ENCODE measurements around the gene CCDC88B. TPM values are rescaled to one million over a fixed set of nuclear protein-coding genes. Genes with fewer than 3 reads are reported as not detected.

The CCDC88B gene
- total and polyA plus RNA-seq, 9 of the 15 experiments (the other 6 are each of a cell fraction or from before 2014, with no cell fraction given) = 0.13 to 18.1 (median 7.9) TPM

- Histone ChIP-seq H3K9ac (ENCODE audit: insufficient read depth in 1 of 2, low read depth in 2 of 2, low read length in 2 of 2) (peak overlapping the region; percentile 92 to 94), H2AFZ (ENCODE audit: low read depth, low read length) (peak overlapping the region; percentile 92), H3K4me3 (peak overlapping the region; percentile 94), H3K9me1 (ENCODE audit: control insufficient read depth, insufficient read depth, low read length) (no peaks in the 10 kb centered on the region), H3K79me2 (ENCODE audit: control insufficient read depth, insufficient read depth, low read length) (peaks cover 41% of the 10 kb centered on the region), H3K4me1 (replicated peaks in 1 of 2; ENCODE audit: control insufficient read depth in 2 of 2, insufficient read depth in 2 of 2, low read length in 2 of 2) (peaks cover 8 to 63% of the 10 kb centered on the region in 2 experiments; a peak in 4 of 5 replicates), H3K27ac (ENCODE audit: extremely low read depth, low read depth, low read length) (peak overlapping the region; percentile 99), H4K20me1 (replicated peaks; ENCODE audit: control insufficient read depth, insufficient read depth, low read length) (no peaks in the 10 kb centered on the region; the same call in 1 of the 2 replicates), H3K9me3 (replicated peaks; ENCODE audit: control insufficient read depth, insufficient read depth, low read depth, low read length) (no peaks in the 10 kb centered on the region), H3K4me2 (ENCODE audit: insufficient read depth, low read length) (peak overlapping the region; percentile 95), H3K27me3 (ENCODE audit: control insufficient read depth in 2 of 2, insufficient read depth in 2 of 2, low read length in 2 of 2) (no peaks in the 10 kb centered on the region), H3K36me3 (ENCODE audit: control insufficient read depth, insufficient read depth, low read length) (peaks cover 66% of the 10 kb centered on the region)
- WGBS (ENCODE audit: insufficient coverage, low coverage, missing lambda C conversion rate) = 1% methylated on average over 28 of the region's 32 CpGs
- ATAC-seq (peak; percentile 41), FAIRE-seq (peak; percentile 42), DNase-seq (ENCODE audit: extremely low read depth in 1 of 4, low spot score in 3 of 4) (peak; percentile 42 to 71 (median 60))
- ChIA-PET CTCF (ENCODE audit: low intra/inter-chr PET ratio) (interaction anchor here (1.1 to 2.7 kb wide), 4 partner anchors 15 to 337 kb away, joined by 3 to 19 read pairs (median 6); no protein-coding TSS in a partner anchor), POLR2A (interaction anchor here (0.8 to 2.6 kb wide), 15 partner anchors 8 to 131 kb away, joined by 3 to 12 read pairs (median 6); partner anchors contain the start of genes CCDC88B and STIP1)
- TSS peak; percentile 99 for BruUV-seq (replicated peaks)
- intact Hi-C loops (cut with micrococcal nuclease) = loop anchor here (1.0 kb wide), 2 partner anchors 15 to 39 kb away; no protein-coding TSS in a partner anchor
- in situ Hi-C loops (cut with MboI) = no loop called here
- TF ChIP-seq GATAD2A (IDR thresholded peaks at IDR 0.05) (0 out of 2 replicates have a peak, but pooled peaks have one; percentile 41), GTF2A2 (tag; IDR thresholded peaks at IDR 0.05) (no peak), USF2 (CRISPR knock-in tag; IDR thresholded peaks at IDR 0.05) (no peak), CHD2 (IDR thresholded peaks at IDR 0.05; ENCODE audit: low read depth, low read length) (no peak), NFIC (IDR thresholded peaks at IDR 0.05) (peak; percentile 91), REST (IDR thresholded peaks at IDR 0.05; ENCODE audit: borderline replicate concordance) (peak; percentile 43; the same call in 1 of the 2 replicates), REST (CRISPR knock-in tag; IDR thresholded peaks at IDR 0.05; ENCODE audit: low read depth) (no peak), ID3 (CRISPR knock-in tag; IDR thresholded peaks at IDR 0.05) (no peak), ID3 (tag; IDR thresholded peaks at IDR 0.05) (0 out of 2 replicates have a peak, but pooled peaks have one; percentile 20)
Observed at GRCh38 chr11:64316672-64317324, 23.2 kb upstream of the CCDC88B start.
